Astrocyte (in vitro differentiated cells and primary cell): ENCODE results near the gene OFD1.

Experiments
- EZH2 ChIP-seq: IDR thresholded peaks from 2 replicates; pipeline ENCODE4 v1.6.1; 2012; ENCODE audit warnings: mild to moderate bottlenecking, low read length, inconsistent platforms; ENCODE audit not compliant: insufficient read depth
- TF ChIP-seq, protein P1 (sequence below): IDR thresholded peaks from 2 replicates; pipeline ENCODE4 v1.5.1; 2011; ENCODE audit warnings: low read depth, mild to moderate bottlenecking, inconsistent platforms, low read length, moderate library complexity; ENCODE audit not compliant: insufficient read depth

DNA sequence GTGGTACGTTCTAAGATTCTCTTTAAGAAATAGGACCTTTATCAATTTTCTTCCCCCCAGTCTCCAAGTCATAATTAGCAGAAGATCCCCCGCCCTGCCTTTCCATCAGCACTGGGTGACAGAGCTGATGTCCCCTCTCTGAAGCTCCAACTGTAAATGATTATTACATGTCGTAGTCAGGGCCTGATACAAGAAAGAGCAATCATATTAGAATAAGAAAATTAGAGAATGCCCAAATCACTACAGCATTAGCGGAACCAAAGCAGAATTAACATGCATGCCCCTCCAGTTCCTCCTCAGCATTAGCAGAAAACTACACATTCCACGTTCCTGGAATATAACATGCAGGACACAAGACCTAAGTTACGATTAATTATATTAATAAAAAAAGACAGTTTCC is 81.6 kb downstream of the OFD1 start:
- TF ChIP-seq EZH2 = no peak
- TF ChIP-seq, protein P1, sequence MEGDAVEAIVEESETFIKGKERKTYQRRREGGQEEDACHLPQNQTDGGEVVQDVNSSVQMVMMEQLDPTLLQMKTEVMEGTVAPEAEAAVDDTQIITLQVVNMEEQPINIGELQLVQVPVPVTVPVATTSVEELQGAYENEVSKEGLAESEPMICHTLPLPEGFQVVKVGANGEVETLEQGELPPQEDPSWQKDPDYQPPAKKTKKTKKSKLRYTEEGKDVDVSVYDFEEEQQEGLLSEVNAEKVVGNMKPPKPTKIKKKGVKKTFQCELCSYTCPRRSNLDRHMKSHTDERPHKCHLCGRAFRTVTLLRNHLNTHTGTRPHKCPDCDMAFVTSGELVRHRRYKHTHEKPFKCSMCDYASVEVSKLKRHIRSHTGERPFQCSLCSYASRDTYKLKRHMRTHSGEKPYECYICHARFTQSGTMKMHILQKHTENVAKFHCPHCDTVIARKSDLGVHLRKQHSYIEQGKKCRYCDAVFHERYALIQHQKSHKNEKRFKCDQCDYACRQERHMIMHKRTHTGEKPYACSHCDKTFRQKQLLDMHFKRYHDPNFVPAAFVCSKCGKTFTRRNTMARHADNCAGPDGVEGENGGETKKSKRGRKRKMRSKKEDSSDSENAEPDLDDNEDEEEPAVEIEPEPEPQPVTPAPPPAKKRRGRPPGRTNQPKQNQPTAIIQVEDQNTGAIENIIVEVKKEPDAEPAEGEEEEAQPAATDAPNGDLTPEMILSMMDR = no peak
